ENCODE data around the gene ABCF2. TPM values are rescaled to one million over a fixed set of nuclear protein-coding genes. Genes with fewer than 3 reads are reported as not detected.

The ABCF2 gene
- total RNA-seq, 1 donor: 50.9 TPM

GRCh38 chr7:151241755-151242096 is 14.7 kb upstream of the ABCF2 start:
- no peak for DNase-seq (ENCODE audit: low read depth)
- H3K4me3 ChIP-seq (ENCODE audit: low read depth, low read length): no peak overlapping the region
- no peak for TF ChIP-seq CTCF (IDR thresholded peaks at IDR 0.05; ENCODE audit: insufficient read depth, low read length)

DNA sequence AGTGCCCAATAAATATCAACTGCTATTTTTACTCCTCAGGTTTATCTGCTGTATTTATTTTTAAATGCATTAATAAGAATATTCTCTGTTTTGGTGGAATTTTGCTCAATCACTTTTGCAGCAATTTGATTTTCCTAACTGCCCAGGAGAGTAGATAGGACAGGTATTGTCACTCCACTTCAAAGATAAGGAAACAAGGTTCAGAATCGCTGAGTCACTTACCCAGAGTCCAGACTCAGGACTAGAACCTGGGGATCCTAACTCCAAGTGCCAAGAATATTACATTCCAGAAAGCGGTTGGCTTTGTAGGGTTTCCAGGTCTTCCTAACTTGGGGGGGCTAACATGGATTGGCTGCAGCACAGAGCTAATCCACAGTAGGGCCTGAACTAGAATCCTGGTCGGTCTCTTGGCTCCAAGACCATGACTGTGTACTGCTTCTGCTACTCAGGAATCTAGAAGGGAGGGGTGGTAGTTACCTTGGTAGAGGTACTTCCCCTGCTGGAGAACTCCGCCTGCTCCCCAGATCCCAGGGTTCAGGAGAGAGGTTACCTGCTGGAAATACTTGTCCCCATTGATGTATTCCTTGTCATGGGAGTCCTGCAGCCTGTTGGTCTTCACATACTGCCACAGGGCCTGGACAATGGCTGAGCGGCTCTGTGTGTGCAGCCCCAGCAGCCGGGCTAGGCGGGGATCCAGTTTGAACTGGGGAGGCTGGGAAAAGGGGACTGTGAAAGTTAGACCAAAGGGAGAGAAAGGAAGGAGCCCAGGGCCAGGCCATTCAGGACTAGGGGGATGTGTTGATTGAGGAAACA is 14.1 kb upstream of the ABCF2 start:
- TF ChIP-seq CTCF (IDR thresholded peaks at IDR 0.05; ENCODE audit: insufficient read depth, low read length): no peak
- no peak overlapping the region for H3K4me3 ChIP-seq (ENCODE audit: low read depth, low read length)
- DNase-seq (ENCODE audit: low read depth): no peak

GRCh38 chr7:151240536-151240935 is 13.5 kb upstream of the ABCF2 start:
- DNase-seq (ENCODE audit: low read depth): no peak
- H3K4me3 ChIP-seq (ENCODE audit: low read depth, low read length): no peak overlapping the region
- TF ChIP-seq CTCF (IDR thresholded peaks at IDR 0.05; ENCODE audit: insufficient read depth, low read length): no peak

- H3K4me3 ChIP-seq (ENCODE audit: low read depth, low read length): no peak overlapping the region
- no peak for TF ChIP-seq CTCF (IDR thresholded peaks at IDR 0.05; ENCODE audit: insufficient read depth, low read length)
- DNase-seq (ENCODE audit: low read depth): no peak
Observed at GRCh38 chr7:151239837-151240459, 12.9 kb upstream of the ABCF2 start.

DNA sequence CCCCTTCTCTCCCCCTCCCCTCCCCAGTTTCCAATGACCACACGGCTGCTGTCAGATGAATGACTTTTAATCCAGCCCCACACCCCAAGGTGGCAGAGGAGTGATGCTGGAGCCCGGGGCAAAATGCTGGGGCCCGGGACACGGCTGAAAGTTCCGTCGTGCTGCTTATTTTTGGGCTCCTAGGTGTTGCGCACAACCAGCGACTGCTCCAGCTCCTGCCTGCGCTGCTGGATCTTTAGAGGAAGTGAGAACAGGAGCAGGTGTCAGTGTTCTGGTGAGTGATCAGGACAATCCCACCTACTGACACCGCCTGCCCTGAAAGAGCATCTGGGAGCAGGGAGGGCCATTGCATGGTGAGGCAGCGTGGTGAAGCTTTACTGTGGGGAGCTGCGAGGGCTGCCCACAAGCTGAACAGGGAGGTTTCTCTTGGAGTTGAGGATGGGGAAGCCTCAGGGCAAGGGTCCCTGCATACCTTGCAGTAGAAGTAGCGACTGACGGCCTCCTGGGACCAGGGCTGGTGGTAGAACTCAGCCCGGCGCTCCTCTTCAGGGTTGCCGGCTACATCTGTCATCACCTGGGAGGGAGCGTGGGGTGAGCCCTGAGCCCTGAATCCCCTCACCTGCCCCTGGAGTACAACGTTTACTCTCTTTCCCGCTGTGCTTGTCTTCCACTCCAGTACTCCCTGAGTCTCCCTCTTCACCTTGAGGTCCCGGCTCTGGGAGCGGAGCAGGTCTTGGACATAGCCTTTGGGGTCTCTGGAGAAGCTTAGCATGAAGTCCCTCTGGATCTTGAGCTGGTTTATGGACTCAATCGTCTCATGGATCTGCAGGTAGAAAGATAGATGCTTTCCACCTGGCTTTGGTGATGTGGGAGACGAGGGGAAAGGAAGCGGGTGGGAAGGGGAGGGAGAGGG is 12.2 kb upstream of the ABCF2 start:
- no peak for DNase-seq (ENCODE audit: low read depth)
- no peak for TF ChIP-seq CTCF (IDR thresholded peaks at IDR 0.05; ENCODE audit: insufficient read depth, low read length)
- H3K4me3 ChIP-seq (ENCODE audit: low read depth, low read length): no peak overlapping the region

- no peak for TF ChIP-seq CTCF (IDR thresholded peaks at IDR 0.05; ENCODE audit: insufficient read depth, low read length)
- no peak for DNase-seq (ENCODE audit: low read depth)
- no peak overlapping the region for H3K4me3 ChIP-seq (ENCODE audit: low read depth, low read length)
Observed at GRCh38 chr7:151238190-151238810, 11.3 kb upstream of the ABCF2 start.

Measured in fibroblast of the aortic adventitia (primary cell).